KMS-11 (cell line): ENCODE data around the gene ZBTB34.

Source experiments
- H2AFZ ChIP-seq: fragments of 200-600 bp; sonication (generic); 2 replicates; pipeline ENCODE4 v1.6.1; 2016; ENCODE audit warnings: antibody characterized with exemption, mixed run types, low read depth
- H3K27ac ChIP-seq: fragments of 200-600 bp; sonication (generic); 2 replicates; pipeline ENCODE4 v1.6.1; 2016; ENCODE audit warnings: mild to moderate bottlenecking, mixed run types
- H3K27me3 ChIP-seq: fragments of 200-600 bp; sonication (generic); 2 replicates; pipeline ENCODE4 v1.6.1; 2017; ENCODE audit warnings: mild to moderate bottlenecking, low read depth, mixed run types, moderate library complexity; ENCODE audit not compliant: insufficient read depth
- H3K36me3 ChIP-seq: fragments of 200-600 bp; sonication (generic); 2 replicates; pipeline ENCODE4 v1.6.1; 2017; ENCODE audit warnings: mild to moderate bottlenecking, mixed run types; ENCODE audit not compliant: insufficient read depth
- H3K4me1 ChIP-seq: fragments of 200-600 bp; sonication (generic); 2 replicates; pipeline ENCODE4 v1.6.1; 2016; ENCODE audit warnings: mild to moderate bottlenecking, low read depth, mixed run types; ENCODE audit not compliant: poor library complexity, severe bottlenecking
- H3K4me2 ChIP-seq: fragments of 200-600 bp; sonication (generic); 2 replicates; pipeline ENCODE4 v1.7.0; 2016; ENCODE audit warnings: mild to moderate bottlenecking, mixed run types
- H3K4me3 ChIP-seq: fragments of 200-600 bp; sonication (generic); IDR thresholded peaks from 2 replicates; pipeline ENCODE4 v1.6.1; 2017; ENCODE audit warnings: low read depth, low read length, mixed read lengths; ENCODE audit not compliant: insufficient read depth
- H3K79me2 ChIP-seq: fragments of 200-600 bp; sonication (generic); 2 replicates; pipeline ENCODE4 v1.6.1; 2016; ENCODE audit warnings: low read depth, mixed run types; ENCODE audit not compliant: insufficient read depth
- H3K9ac ChIP-seq: fragments of 200-600 bp; sonication (generic); 2 replicates; pipeline ENCODE4 v1.6.1; 2016; ENCODE audit warnings: mild to moderate bottlenecking, mixed run types
- H4K20me1 ChIP-seq: fragments of 200-600 bp; sonication (generic); 2 replicates; pipeline ENCODE4 v1.6.1; 2016; ENCODE audit warnings: mild to moderate bottlenecking, mixed run types; ENCODE audit not compliant: insufficient read depth
- TF ChIP-seq, protein P1 (sequence below): fragments of 200-600 bp; sonication (generic); conservative IDR thresholded peaks from 2 replicates; pipeline ENCODE4 v1.6.1; 2017; ENCODE audit warnings: low read depth, mild to moderate bottlenecking, antibody characterized with exemption, low read length, moderate library complexity, mixed read lengths

ZBTB34 gene

DNA sequence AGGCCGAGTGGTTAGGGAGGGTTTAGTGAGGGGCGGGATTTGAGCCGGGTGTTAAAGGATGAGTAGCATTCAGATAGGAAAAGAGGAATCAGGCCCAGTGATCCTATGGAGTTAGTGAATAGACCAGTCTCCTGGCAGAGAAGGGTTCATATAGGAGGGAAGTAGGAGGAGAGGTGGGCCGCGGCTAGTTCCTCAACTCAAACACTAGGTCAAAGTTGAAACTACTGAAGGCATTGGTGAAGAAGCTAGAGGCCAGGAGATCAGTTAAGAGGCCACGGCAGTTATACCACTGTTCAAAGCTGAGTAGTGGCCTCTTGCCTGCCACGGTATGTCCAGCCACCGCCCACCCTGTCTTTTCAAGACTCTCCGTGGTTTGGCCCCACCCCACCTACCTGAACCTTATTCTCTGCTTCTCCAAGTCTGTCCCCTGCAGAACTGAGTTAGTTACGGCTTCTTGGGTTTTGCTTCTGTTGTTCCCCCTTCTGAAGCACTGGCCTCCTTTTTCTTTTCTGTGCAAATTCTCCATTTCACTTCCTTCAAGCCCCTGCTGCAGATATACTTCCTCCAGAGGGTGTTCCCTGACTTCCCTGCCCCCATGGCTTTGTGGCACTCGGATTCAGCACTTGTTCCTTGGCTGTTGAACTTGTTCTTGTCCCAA lies 1.8 kb downstream of the ZBTB34 start:
- Histone ChIP-seq H3K4me3 (no peak overlapping the region), H3K27ac (no peak overlapping the region), H3K36me3 (no peaks in the 10 kb centered on the region), H3K9ac (no peak overlapping the region), H2AFZ (no peak overlapping the region), H3K27me3 (no peaks in the 10 kb centered on the region), H4K20me1 (no peaks in the 10 kb centered on the region), H3K4me1 (peaks cover 16% of the 10 kb centered on the region), H3K4me2 (no peak overlapping the region; the same call in 1 of the 2 replicates), H3K79me2 (0 out of 2 replicates have a peak, but pooled peaks cover 9% of the 10 kb centered on the region)
- TF ChIP-seq, protein P1, sequence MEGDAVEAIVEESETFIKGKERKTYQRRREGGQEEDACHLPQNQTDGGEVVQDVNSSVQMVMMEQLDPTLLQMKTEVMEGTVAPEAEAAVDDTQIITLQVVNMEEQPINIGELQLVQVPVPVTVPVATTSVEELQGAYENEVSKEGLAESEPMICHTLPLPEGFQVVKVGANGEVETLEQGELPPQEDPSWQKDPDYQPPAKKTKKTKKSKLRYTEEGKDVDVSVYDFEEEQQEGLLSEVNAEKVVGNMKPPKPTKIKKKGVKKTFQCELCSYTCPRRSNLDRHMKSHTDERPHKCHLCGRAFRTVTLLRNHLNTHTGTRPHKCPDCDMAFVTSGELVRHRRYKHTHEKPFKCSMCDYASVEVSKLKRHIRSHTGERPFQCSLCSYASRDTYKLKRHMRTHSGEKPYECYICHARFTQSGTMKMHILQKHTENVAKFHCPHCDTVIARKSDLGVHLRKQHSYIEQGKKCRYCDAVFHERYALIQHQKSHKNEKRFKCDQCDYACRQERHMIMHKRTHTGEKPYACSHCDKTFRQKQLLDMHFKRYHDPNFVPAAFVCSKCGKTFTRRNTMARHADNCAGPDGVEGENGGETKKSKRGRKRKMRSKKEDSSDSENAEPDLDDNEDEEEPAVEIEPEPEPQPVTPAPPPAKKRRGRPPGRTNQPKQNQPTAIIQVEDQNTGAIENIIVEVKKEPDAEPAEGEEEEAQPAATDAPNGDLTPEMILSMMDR: no peak

DNA sequence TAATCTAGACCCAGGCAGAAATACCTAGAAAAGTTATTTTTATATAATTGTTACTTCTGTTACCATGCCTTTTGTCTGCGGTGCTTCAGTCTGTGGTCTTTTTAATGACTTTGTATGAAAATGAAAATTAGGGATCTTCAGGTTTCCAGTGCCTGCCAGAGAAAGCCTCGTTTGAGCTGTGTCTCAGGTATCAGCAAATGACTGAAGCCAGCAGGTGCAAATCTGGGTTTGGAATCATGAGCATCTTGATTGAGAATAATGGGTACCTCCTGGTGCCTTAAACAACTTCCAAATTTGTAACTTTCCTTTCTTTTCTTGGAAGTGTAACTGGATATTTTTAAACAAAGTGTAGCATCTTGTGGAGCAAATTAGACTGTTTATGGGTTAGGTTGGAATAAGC lies 4.3 kb downstream of the ZBTB34 start:
- Histone ChIP-seq H3K36me3 (no peaks in the 10 kb centered on the region), H2AFZ (no peak overlapping the region), H3K4me3 (no peak overlapping the region), H3K27ac (no peak overlapping the region), H3K9ac (no peak overlapping the region), H3K27me3 (no peaks in the 10 kb centered on the region), H3K4me1 (peaks cover 11% of the 10 kb centered on the region), H3K4me2 (no peak overlapping the region), H3K79me2 (0 out of 2 replicates have a peak, but pooled peaks cover 9% of the 10 kb centered on the region), H4K20me1 (no peaks in the 10 kb centered on the region)
- TF ChIP-seq, protein P1: no peak

DNA sequence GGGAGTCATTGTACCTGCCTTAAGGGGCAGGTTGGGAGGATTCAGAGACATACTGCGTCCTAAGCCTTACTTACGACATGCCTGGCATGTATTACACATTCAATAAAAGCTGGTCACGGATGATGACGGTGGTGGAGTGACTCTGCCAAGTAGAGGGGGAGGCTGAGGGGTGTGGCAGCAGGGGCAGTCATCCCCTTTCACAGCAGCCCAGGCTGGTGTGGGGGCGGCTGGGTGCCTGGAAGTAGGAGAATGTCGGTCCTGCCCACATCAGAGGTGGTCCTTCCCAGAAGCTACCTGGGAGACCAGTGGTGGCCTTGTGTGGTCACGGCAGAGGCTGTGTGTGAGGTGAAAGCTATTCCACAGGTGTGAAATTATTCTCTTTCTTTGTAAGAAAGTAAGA lies 8.9 kb downstream of the ZBTB34 start:
- Histone ChIP-seq H3K4me3 (no peak overlapping the region), H3K9ac (no peak overlapping the region), H3K27ac (no peak overlapping the region), H3K79me2 (no peaks in the 10 kb centered on the region), H3K4me1 (no peaks in the 10 kb centered on the region), H2AFZ (no peak overlapping the region), H3K36me3 (no peaks in the 10 kb centered on the region), H4K20me1 (no peaks in the 10 kb centered on the region), H3K4me2 (no peak overlapping the region), H3K27me3 (no peaks in the 10 kb centered on the region)
- TF ChIP-seq, protein P1: no peak

DNA sequence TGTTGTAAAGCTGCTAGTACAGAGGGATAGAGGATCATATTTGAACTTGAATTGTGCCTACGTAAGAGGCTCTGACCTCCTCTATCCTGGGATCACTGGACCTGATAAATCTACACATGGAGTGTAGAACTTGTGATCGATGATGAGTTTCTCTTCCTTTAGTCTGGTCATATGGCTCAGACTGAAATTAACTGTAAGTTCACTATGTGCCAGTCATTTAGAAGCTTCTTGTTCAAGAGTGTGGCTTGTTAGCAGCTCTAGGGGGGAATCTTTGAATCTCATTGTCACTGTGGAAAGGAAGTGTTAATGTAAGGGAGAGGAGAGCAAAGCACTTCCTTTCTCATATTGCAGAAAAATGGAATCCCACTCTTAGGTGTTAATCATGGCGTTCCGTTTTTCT lies 12.1 kb downstream of the ZBTB34 start:
- Histone ChIP-seq H3K36me3 (no peaks in the 10 kb centered on the region), H3K4me2 (no peak overlapping the region), H3K4me3 (no peak overlapping the region), H4K20me1 (no peaks in the 10 kb centered on the region; the same call in 1 of the 2 replicates), H3K4me1 (no peaks in the 10 kb centered on the region), H2AFZ (no peak overlapping the region), H3K27ac (no peak overlapping the region), H3K79me2 (no peaks in the 10 kb centered on the region), H3K9ac (no peak overlapping the region), H3K27me3 (no peaks in the 10 kb centered on the region)
- TF ChIP-seq, protein P1: no peak
